ENCODE data around the gene EEF1AKMT4.

DNA sequence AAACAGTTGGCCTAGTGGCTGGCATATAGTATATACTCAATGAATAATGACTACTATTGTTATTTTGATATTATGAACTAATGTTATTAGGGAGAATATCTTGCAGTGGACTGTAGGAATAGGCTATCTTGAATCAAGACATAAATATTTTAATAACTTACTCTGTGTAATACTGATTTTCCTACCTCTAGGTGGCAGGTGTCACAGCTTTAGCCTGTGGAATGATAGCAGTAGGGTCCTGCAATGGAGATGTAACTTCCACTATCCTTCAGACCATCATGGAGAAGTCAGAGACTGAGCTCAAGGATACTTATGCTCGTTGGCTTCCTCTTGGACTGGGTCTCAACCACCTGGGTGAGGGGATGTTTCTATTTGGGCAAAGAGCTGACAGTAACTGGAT lies 56.1 kb downstream of the EEF1AKMT4 start:
- no peak for TF ChIP-seq POLR2A (IDR thresholded peaks at IDR 0.05; ENCODE audit: low read length)
- TF ChIP-seq GATA1 (IDR thresholded peaks at IDR 0.05; ENCODE audit: low read depth, low read length) = no peak
